Mesothelial cell of epicardium (in vitro differentiated cells): ENCODE data around the gene NAGA. TPM values are rescaled to one million over a fixed set of nuclear protein-coding genes. Genes with fewer than 3 reads are reported as not detected.

ENCODE experiments used
- DNase-seq, 2 experiments: peaks; one replicate each; pipeline ENCODE4 v3.0.0; 2021; ENCODE audit warnings: low spot score in 2 of 2; ENCODE audit not compliant: unreplicated experiment in 2 of 2
- H3K27ac Mint-ChIP-seq: 2 replicates; pipeline ENCODE4 v1.8.0; 2021; ENCODE audit warnings: mixed read lengths
- H3K27me3 Mint-ChIP-seq: 2 replicates; pipeline ENCODE4 v1.8.0; 2021; ENCODE audit warnings: low read depth, mixed read lengths
- H3K36me3 Mint-ChIP-seq: 2 replicates; pipeline ENCODE4 v1.8.0; 2021; ENCODE audit warnings: mixed read lengths
- H3K4me1 Mint-ChIP-seq: 2 replicates; pipeline ENCODE4 v1.8.0; 2021; ENCODE audit warnings: mixed read lengths
- H3K4me3 Mint-ChIP-seq: 2 replicates; pipeline ENCODE4 v1.8.0; 2021; ENCODE audit warnings: mild to moderate bottlenecking, moderate library complexity, mixed read lengths
- H3K9me3 Mint-ChIP-seq: 2 replicates; pipeline ENCODE4 v1.8.0; 2021; ENCODE audit warnings: mixed read lengths
- CTCF ChIP-seq: fragments of 200-600 bp; sonication (generic); IDR thresholded peaks from one replicate; pipeline ENCODE4 v1.5.0; 2021; ENCODE audit warnings: antibody characterized with exemption; ENCODE audit not compliant: unreplicated experiment
- total RNA-seq: library from RNA; stranded (reverse); gene quantifications from 3 replicates; pipeline ENCODE4 v1.2.1, GENCODE V29; 2021

Gene NAGA
- total RNA-seq, 1 donor from 2014 or later = 19.5 TPM

GRCh38 chr22:42052765-42053164 lies 17.8 kb downstream of the NAGA start:
- peaks cover 9% of the 10 kb centered on the region for H3K36me3 Mint-ChIP-seq
- H3K9me3 Mint-ChIP-seq = peaks cover 22% of the 10 kb centered on the region
- H3K4me3 Mint-ChIP-seq = no peak overlapping the region
- no peaks in the 10 kb centered on the region for H3K4me1 Mint-ChIP-seq
- no peak for DNase-seq
- H3K27ac Mint-ChIP-seq = no peak overlapping the region
- TF ChIP-seq CTCF = no peak
- no peaks in the 10 kb centered on the region for H3K27me3 Mint-ChIP-seq

DNA sequence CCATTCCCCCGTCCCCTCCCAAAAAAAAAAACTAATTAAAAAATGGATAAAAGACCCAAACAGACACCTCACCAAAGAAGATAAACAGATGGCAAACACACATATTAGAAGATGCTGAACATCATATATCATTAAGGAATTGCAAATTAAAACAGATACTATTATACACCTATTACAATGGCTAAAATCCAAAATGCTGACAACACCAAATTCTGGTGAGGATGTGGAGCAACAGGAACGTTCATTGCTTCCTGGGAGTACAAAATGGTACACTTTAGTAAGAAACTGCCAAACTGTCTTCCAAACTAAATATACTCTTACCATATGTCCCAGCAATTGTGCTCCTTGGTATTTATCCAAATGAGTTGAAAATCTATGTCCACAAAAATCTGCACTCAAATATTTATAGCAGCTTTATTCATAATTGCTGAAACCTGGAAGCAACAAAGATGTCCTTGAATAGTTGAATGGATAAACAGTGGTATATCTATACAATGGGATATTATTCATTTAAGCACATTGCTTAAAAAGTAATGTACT lies 19.9 kb downstream of the NAGA start:
- no peaks in the 10 kb centered on the region for H3K36me3 Mint-ChIP-seq
- peaks cover 4% of the 10 kb centered on the region for H3K9me3 Mint-ChIP-seq
- H3K4me3 Mint-ChIP-seq = no peak overlapping the region
- no peak overlapping the region for H3K27ac Mint-ChIP-seq
- no peak for TF ChIP-seq CTCF
- no peaks in the 10 kb centered on the region for H3K27me3 Mint-ChIP-seq
- DNase-seq = no peak
- H3K4me1 Mint-ChIP-seq = no peaks in the 10 kb centered on the region

DNA sequence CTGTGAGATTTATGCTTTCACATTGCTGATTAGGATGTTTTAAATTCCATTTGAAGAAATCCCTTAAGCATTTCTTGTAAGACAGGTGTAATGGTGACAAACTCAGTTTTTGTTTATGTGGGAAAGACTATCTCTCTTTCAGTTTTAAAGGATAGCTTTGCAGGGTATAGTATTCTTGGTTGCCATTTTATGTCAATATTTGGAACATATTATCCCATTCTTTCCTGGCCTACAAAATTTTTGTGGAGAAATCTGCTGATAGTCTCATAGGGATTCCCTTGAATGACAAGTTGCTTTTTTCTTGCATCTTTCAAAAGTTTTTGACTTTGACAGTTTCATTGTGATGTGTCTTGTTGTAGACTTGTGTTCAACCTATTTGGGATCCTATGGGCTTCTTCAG lies 28.8 kb downstream of the NAGA start:
- no peak for TF ChIP-seq CTCF
- Mint-ChIP-seq H3K9me3 (peaks cover 22% of the 10 kb centered on the region), H3K36me3 (peaks cover 5% of the 10 kb centered on the region), H3K4me1 (no peaks in the 10 kb centered on the region), H3K4me3 (no peak overlapping the region), H3K27me3 (peaks cover 16% of the 10 kb centered on the region), H3K27ac (no peak overlapping the region)
- no peak for DNase-seq

DNA sequence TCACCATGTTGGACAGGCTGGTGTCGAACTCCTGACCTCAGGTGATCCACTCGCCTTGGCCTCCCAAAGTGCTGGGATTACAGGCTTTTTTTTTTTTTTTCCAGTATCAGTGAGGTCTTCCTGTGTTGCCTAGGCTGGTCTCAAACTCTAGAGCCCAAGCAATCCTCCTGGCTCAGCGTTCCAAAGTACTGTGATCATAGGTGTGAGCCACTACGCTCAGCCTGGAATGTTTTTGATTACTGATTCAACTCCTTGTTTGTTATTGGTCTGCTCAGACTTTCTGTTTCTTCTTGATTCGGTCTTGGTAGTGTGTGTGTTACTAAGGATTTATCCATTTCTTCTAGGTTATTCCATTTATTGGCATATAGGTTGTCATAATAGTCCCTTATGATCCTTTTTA lies 31.3 kb downstream of the NAGA start:
- Mint-ChIP-seq H3K27ac (no peak overlapping the region), H3K4me1 (no peaks in the 10 kb centered on the region), H3K27me3 (peaks cover 16% of the 10 kb centered on the region), H3K4me3 (no peak overlapping the region), H3K9me3 (peaks cover 22% of the 10 kb centered on the region), H3K36me3 (peaks cover 5% of the 10 kb centered on the region)
- no peak for TF ChIP-seq CTCF
- no peak for DNase-seq

- Mint-ChIP-seq H3K9me3 (peaks cover 4% of the 10 kb centered on the region), H3K27ac (no peak overlapping the region), H3K4me1 (no peaks in the 10 kb centered on the region), H3K27me3 (peaks cover 29% of the 10 kb centered on the region), H3K36me3 (no peaks in the 10 kb centered on the region), H3K4me3 (no peak overlapping the region)
- no peak for TF ChIP-seq CTCF
- no peak for DNase-seq
Observed at GRCh38 chr22:42035256-42035655, 35.4 kb downstream of the NAGA start.
